Activated CD4-positive, alpha-beta memory T cell treated with anti-CD3 and anti-CD28 coated beads for 36 hours (primary cell): ENCODE results near the gene VSIG1. TPM values are rescaled to one million over a fixed set of nuclear protein-coding genes. Genes with fewer than 3 reads are reported as not detected.
A peak's percentile ranks its signal among the peaks of the same experiment; 100 is the strongest.

Experiments
- CTCF ChIA-PET: fragments of 350-600 bp; sonication (Branson Sonifier 250); formaldehyde crosslinking; loops from one replicate; lab custom pipeline; 2021; ENCODE audit warnings: antibody characterized with exemption, inconsistent platforms; lab: Charles Lee
- POLR2A ChIA-PET: fragments of 350-600 bp; sonication (Branson Sonifier 250); formaldehyde crosslinking; loops from one replicate; lab custom pipeline; 2021; ENCODE audit warnings: antibody characterized with exemption; lab: Charles Lee
- DNase-seq: peaks from one replicate; pipeline ENCODE4 v3.0.0-alpha.2; 2020
- H3K27ac Mint-ChIP-seq: one replicate; pipeline ENCODE4 v1.8.0; 2021; ENCODE audit warnings: mixed read lengths
- H3K27me3 Mint-ChIP-seq: one replicate; pipeline ENCODE4 v1.8.0; 2021; ENCODE audit warnings: mixed read lengths
- H3K36me3 Mint-ChIP-seq: one replicate; pipeline ENCODE4 v1.8.0; 2021; ENCODE audit warnings: mixed read lengths
- H3K4me1 Mint-ChIP-seq: one replicate; pipeline ENCODE4 v1.8.0; 2021; ENCODE audit warnings: low read depth, mixed read lengths
- H3K4me3 Mint-ChIP-seq: one replicate; pipeline ENCODE4 v1.8.0; 2021; ENCODE audit warnings: mild to moderate bottlenecking, mixed read lengths
- H3K9me3 Mint-ChIP-seq: one replicate; pipeline ENCODE4 v1.8.0; 2021; ENCODE audit warnings: mixed read lengths
- intact Hi-C: fragments of 100-400 bp; cut with micrococcal nuclease; formaldehyde crosslinking; loops from one replicate; pipeline ENCODE4 v1.15.1; 2023
- total RNA-seq, 2 experiments: library from RNA; stranded (reverse); gene quantifications; one replicate each; pipeline ENCODE4 v1.2.3, GENCODE V29; 2021

The VSIG1 gene
- 1 to 10 TPM; 1.1 to 1.2 TPM for total RNA-seq

DNA sequence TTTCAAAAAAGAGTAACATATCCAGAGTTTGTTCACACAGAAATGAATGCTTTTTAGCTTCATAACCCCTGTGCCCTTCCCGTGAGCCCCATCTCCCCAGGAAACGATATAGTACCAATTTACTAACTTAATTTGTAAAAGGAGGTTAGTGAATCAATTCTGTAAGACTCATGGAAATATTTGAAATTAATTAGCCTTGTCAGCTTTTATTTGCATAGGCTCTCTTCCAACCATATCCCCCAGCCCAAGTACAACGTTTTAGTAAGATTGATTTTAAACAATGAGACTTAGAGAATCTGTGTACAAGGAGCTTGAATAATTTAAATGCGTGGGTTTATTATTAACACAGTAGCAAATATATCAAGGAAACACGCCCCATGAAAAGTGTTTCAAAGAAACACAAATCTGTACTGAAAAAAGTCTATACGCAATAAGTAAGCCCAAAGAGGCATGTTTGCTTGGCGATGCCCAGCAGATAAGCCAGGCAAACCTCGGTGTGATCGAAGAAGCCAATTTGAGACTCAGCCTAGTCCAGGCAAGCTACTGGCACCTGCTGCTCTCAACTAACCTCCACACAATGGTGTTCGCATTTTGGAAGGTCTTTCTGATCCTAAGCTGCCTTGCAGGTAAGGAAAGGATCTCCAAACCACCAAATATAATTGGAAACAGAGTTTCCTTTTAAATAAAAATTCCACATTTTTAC lies at the start of gene VSIG1:
Gene VSIG1 (plus strand): TSS at position 512 of the 703 bp plus-strand sequence. CDS start 66 bp downstream, at position 578.
- intact Hi-C loops, result no loop called here
- Mint-ChIP-seq H3K4me3 (no peak within 1 kb of the TSS), H3K9me3 (no peaks in the 10 kb centered on the region), H3K27ac (no peak within 1 kb of the TSS), H3K27me3 (no peaks in the 10 kb centered on the region), H3K4me1 (peaks cover 12% of the 10 kb centered on the region), H3K36me3 (no peaks in the 10 kb centered on the region)
- POLR2A ChIA-PET, result interaction anchor here (0.7 kb wide), 1 partner anchor 14 kb away, joined by 4 read pairs; no protein-coding TSS in a partner anchor
- no peak for DNase-seq
- CTCF ChIA-PET, result interaction anchor here (0.9 kb wide), 1 partner anchor 24 kb away, joined by 3 read pairs; no protein-coding TSS in a partner anchor

DNA sequence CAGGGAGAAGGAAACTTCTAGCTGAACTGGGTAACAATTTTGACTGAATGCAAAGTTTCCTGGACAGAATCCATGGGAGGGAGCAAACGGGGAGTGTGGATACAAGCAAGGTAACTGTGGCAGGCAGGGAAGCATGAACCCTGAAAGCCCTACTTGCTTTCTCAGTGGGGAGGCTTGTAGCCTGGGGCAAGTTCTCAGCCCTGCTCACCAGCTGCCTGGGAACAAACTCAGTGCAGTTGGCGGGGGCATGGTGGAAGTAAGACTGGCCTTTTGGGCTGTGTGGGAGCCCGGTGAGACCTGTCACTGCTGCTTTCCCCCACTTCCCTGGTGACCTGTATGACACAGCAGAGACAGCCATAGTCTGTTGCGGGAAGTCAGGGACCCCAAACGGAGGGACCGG lies 48.7 kb upstream of the VSIG1 start:
- peaks cover 4% of the 10 kb centered on the region for H3K9me3 Mint-ChIP-seq
- no peaks in the 10 kb centered on the region for H3K4me1 Mint-ChIP-seq
- CTCF ChIA-PET, result no interaction called here
- no peak for DNase-seq
- POLR2A ChIA-PET, result no interaction called here
- intact Hi-C loops, result no loop called here
- no peak overlapping the region for H3K27ac Mint-ChIP-seq
- H3K4me3 Mint-ChIP-seq, result no peak overlapping the region
- peaks cover 5% of the 10 kb centered on the region for H3K36me3 Mint-ChIP-seq
- no peaks in the 10 kb centered on the region for H3K27me3 Mint-ChIP-seq

DNA sequence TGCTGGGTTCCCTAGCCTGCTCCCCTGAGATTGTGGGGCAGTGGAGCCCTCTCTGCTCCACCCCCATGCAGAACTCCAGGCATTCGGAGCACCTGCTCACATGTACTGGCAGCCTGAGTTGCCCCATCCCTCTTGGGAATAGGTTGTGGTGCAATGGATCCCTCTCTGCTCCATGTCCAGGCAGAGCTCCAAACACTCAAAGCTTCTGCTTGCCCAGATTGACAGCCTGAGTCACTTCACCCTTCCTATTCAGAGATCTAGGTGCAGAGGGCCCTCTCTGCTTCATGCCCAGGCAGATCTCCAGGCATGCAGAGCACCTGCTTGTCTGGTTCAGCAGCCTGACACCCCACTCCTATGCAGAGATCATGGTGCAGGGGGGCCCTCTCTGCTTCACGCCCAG lies 44.1 kb upstream of the VSIG1 start:
- H3K36me3 Mint-ChIP-seq, result peaks cover 5% of the 10 kb centered on the region
- no peak overlapping the region for H3K27ac Mint-ChIP-seq
- H3K4me1 Mint-ChIP-seq, result no peaks in the 10 kb centered on the region
- POLR2A ChIA-PET, result no interaction called here
- peaks cover 4% of the 10 kb centered on the region for H3K9me3 Mint-ChIP-seq
- H3K4me3 Mint-ChIP-seq, result no peak overlapping the region
- H3K27me3 Mint-ChIP-seq, result no peaks in the 10 kb centered on the region
- no peak for DNase-seq
- CTCF ChIA-PET, result interaction anchor here (0.9 to 2.7 kb wide), 3 partner anchors 12 to 70 kb away, joined by 3 to 11 read pairs (median 5); no protein-coding TSS in a partner anchor
- intact Hi-C loops, result loop anchor here (10.0 kb wide), 1 partner anchor 106 kb away; no protein-coding TSS in a partner anchor

DNA sequence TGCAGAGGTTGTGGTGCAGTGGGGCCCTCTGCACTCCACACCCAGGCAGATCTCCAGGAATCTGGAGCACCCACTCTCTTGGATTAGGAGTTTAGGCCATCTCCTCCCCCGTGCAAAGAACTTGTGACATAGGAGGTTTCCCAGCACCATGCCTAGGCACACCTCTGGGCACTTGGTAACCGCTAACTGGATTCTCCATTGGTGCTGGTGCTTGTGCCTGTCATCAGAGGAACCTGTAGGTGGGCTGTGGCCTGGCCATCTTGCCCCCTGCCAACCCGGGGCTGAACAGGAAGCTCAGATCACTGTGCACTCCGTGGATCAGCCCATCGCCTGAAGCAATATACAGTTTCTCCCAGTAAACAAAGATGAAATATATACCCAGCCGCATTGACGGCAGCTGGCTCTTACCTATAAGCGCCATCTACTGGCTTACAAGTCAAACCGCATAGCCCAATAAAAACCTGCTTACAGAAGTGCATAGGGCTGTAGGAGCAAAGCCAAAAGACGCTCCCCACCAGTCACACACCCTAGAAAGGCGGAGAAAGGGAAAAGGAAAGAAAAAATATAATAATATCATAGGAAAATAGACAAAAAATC lies 43.5 kb upstream of the VSIG1 start:
- DNase-seq, result peak; percentile 27
- H3K27me3 Mint-ChIP-seq, result no peaks in the 10 kb centered on the region
- no peak overlapping the region for H3K4me3 Mint-ChIP-seq
- no peaks in the 10 kb centered on the region for H3K4me1 Mint-ChIP-seq
- CTCF ChIA-PET, result interaction anchor here (0.7 to 2.7 kb wide), 3 partner anchors 20 to 649 kb away, joined by 3 to 11 read pairs (median 4); no protein-coding TSS in a partner anchor
- intact Hi-C loops, result loop anchor here (10.0 kb wide), 1 partner anchor 107 kb away; no protein-coding TSS in a partner anchor
- H3K27ac Mint-ChIP-seq, result no peak overlapping the region
- H3K36me3 Mint-ChIP-seq, result peaks cover 5% of the 10 kb centered on the region
- H3K9me3 Mint-ChIP-seq, result peaks cover 4% of the 10 kb centered on the region
- POLR2A ChIA-PET, result no interaction called here

DNA sequence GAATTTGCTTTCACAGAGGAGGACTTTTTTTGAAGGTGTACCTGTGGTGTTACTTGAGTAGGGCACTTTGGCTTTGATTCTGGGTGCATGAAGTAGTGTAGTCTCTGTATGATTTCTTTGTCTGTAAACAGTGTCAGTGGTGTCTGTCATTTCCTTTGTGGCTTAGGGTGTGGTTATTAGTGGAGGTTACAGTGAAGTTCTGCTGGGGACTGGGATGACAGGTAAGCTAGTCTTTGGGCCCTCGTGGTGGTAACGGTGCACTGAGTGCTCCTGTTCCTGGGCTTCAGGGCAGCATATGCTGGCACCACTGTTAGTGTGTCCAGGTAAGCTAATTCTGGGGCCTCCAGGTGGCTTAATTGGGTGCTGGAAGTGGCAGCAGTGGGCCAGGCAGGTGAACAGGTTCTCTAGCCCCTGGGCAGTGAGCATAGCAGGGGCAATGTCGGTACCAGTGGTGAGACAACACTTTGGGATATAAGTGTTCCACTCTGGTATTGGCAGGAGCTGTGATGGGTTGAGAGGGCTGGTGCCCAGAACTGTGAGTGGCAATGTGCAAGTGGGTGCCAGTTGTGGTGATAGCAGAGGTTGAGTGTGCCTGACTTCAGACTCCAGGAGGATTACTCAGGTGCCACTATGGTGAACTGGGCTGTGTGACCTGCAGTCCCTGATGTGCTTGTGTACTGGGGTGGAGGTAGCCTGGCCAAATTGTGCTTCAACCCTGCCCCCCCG lies 26.0 kb upstream of the VSIG1 start:
- H3K4me3 Mint-ChIP-seq, result peak overlapping the region; percentile 44
- intact Hi-C loops, result no loop called here
- peaks cover 54% of the 10 kb centered on the region for H3K4me1 Mint-ChIP-seq
- no peaks in the 10 kb centered on the region for H3K27me3 Mint-ChIP-seq
- peak overlapping the region; percentile 66 for H3K27ac Mint-ChIP-seq
- CTCF ChIA-PET, result interaction anchor here (0.7 to 1.7 kb wide), 2 partner anchors 52 to 73 kb away, joined by 3 to 7 read pairs; no protein-coding TSS in a partner anchor
- POLR2A ChIA-PET, result no interaction called here
- peak; percentile 43 for DNase-seq
- H3K9me3 Mint-ChIP-seq, result peaks cover 7% of the 10 kb centered on the region
- no peaks in the 10 kb centered on the region for H3K36me3 Mint-ChIP-seq

DNA sequence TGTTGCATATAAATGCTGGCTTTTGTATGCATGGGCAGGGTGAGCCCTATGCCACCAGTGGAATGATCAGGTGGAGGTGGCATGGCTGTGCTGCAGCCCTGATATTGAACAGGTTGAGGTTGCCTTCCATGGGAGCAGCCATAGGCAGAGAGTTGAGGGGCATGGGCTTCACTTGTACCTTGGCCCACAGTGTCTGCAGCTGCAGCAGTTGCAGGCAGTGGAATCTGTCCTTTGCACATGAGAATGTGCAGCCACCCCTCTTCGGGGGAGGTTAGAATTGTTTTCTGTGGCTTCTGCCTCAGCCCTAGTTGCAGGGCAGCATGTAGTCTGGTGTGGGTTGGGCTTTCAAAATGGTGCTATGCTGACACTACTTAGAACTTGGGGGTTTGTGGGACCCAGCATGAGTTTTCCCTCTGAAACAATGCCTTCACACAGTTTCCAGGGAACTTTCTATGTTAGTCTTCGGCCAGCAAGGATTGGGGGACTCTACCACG lies 25.4 kb upstream of the VSIG1 start:
- peak overlapping the region; percentile 66 for H3K27ac Mint-ChIP-seq
- peaks cover 2% of the 10 kb centered on the region for H3K9me3 Mint-ChIP-seq
- H3K4me3 Mint-ChIP-seq, result peak overlapping the region; percentile 44
- DNase-seq, result no peak
- peaks cover 58% of the 10 kb centered on the region for H3K4me1 Mint-ChIP-seq
- POLR2A ChIA-PET, result no interaction called here
- intact Hi-C loops, result no loop called here
- H3K27me3 Mint-ChIP-seq, result no peaks in the 10 kb centered on the region
- H3K36me3 Mint-ChIP-seq, result no peaks in the 10 kb centered on the region
- CTCF ChIA-PET, result interaction anchor here (1.7 to 3.1 kb wide), 2 partner anchors 49 to 51 kb away, joined by 7 to 45 read pairs; no protein-coding TSS in a partner anchor

DNA sequence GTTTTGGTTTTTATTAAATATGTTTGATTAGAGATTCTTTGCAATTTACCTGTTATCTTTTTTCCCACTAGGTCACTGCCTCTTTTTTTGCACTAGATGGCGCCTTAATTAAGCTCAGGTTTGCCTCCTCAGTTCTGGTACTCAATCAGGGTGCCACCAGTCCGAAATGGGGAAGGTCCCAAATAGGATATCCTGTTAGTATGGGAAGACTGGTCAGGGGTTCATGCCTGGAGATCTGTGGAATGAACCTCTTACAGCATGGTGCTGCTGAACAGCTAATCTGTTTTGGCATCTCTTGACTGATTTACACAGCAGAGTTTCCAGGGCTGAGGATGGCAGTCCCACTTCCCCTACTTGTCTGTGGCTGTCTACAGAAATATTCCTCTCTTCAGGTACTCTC lies 24.2 kb upstream of the VSIG1 start:
- no peak for DNase-seq
- intact Hi-C loops, result loop anchor here (1.0 to 5.0 kb wide), 4 partner anchors 52 to 348 kb away; partner anchors contain the start of gene MID2
- ChIA-PET POLR2A (no interaction called here), CTCF (interaction anchor here (0.8 to 3.1 kb wide), 14 partner anchors 9 to 70 kb away, joined by 3 to 45 read pairs (median 4); partner anchors contain the start of gene VSIG1)
- Mint-ChIP-seq H3K4me3 (peak overlapping the region; percentile 48), H3K27ac (peak overlapping the region; percentile 77), H3K9me3 (no peaks in the 10 kb centered on the region), H3K36me3 (no peaks in the 10 kb centered on the region), H3K4me1 (peaks cover 66% of the 10 kb centered on the region), H3K27me3 (no peaks in the 10 kb centered on the region)

DNA sequence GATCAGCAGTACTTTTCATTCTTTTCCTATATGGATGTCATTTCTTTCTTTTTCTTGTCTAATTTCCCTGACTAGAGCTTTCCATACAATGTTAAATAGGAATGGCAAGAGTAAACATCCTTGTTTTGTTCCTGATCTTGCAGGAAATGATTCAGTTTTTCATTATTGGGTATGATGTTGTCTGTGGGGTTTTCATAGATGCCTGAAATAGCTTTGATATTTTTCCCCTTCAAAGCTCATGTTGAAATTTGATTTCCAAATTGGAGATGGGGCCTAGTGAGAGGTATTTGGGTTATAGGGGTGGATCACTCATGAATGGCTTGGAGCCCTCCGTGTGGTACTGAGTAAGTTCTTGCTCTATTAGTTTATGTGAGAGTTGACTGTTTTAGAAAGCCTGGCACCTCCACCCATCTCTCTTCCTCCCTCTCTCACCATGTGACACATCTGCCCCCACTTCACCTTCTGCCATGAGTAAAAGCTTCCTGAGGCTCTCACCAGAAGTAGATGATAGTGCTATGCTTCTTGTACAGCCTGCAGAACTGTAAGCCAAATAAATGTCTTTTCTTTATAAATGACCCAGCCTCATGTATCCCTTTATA lies 22.3 kb upstream of the VSIG1 start:
- H3K4me1 Mint-ChIP-seq, result peaks cover 79% of the 10 kb centered on the region
- H3K27me3 Mint-ChIP-seq, result no peaks in the 10 kb centered on the region
- intact Hi-C loops, result loop anchor here (1.0 to 5.0 kb wide), 6 partner anchors 8 to 350 kb away; partner anchors contain the start of gene MID2
- DNase-seq, result peak; percentile 59
- POLR2A ChIA-PET, result no interaction called here
- peak overlapping the region; percentile 77 for H3K27ac Mint-ChIP-seq
- no peaks in the 10 kb centered on the region for H3K9me3 Mint-ChIP-seq
- CTCF ChIA-PET, result interaction anchor here (0.7 to 3.1 kb wide), 3 partner anchors 22 to 50 kb away, joined by 4 to 45 read pairs (median 11); no protein-coding TSS in a partner anchor
- peak overlapping the region; percentile 29 for H3K4me3 Mint-ChIP-seq
- H3K36me3 Mint-ChIP-seq, result no peaks in the 10 kb centered on the region

DNA sequence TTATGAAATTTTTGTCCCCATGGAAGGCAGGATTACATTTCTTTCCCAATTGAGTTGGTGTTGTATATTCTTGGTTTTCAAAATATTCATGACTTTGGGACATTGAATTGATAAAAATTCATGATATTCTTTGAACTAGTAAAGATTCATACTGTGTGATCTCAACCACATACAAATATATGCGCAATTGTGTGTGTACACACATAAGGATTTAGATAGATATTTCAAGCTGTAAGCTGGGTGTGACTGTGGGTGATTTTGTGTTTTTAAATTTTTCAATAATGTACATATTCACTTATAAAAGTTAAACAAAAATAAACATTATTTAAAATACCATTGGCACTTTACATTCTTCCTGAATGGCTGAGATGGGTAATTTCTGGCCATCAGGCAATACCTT lies 19.5 kb upstream of the VSIG1 start:
- intact Hi-C loops, result no loop called here
- peaks cover 75% of the 10 kb centered on the region for H3K4me1 Mint-ChIP-seq
- POLR2A ChIA-PET, result no interaction called here
- no peaks in the 10 kb centered on the region for H3K27me3 Mint-ChIP-seq
- H3K36me3 Mint-ChIP-seq, result no peaks in the 10 kb centered on the region
- H3K9me3 Mint-ChIP-seq, result no peaks in the 10 kb centered on the region
- CTCF ChIA-PET, result no interaction called here
- no peak for DNase-seq
- H3K27ac Mint-ChIP-seq, result no peak overlapping the region
- H3K4me3 Mint-ChIP-seq, result no peak overlapping the region

DNA sequence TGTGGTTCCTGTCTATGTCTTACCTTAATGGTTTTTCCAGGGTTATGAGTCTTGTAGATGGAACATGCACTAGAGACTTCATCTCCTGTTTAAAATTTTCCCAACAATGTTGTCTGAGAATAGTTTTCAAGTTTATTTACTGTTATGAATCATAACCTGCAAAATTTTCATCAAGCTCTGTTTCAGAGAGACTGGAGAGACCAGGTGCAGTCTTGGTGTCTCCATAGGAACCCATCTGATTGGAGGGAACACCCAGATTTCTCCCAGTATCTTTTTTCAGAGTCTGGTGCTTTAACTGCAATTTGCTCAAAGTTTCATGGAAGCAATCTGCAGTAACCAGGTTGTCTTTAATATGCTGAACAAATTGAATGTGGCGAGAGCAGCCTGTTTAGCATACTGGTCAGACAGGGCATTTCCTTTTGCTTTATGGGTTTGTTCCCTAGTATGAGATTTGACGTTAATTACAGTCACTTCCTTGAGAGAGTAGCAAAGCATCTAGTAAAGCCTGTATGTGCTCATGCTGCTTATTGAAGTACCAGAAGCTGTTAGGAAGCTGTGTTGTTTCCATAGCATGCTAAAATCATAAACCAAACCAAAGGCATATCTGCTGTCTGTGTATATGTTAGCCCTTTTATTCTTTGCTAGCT lies 18.8 kb upstream of the VSIG1 start:
- POLR2A ChIA-PET, result no interaction called here
- Mint-ChIP-seq H3K36me3 (no peaks in the 10 kb centered on the region), H3K4me3 (peak overlapping the region; percentile 23), H3K4me1 (peaks cover 76% of the 10 kb centered on the region), H3K27ac (peak overlapping the region; percentile 49), H3K27me3 (no peaks in the 10 kb centered on the region), H3K9me3 (no peaks in the 10 kb centered on the region)
- intact Hi-C loops, result loop anchor here (2.0 kb wide), 1 partner anchor 65 kb away; the partner anchor contains the start of genes ATG4A and PSMD10
- DNase-seq, result no peak
- CTCF ChIA-PET, result no interaction called here

DNA sequence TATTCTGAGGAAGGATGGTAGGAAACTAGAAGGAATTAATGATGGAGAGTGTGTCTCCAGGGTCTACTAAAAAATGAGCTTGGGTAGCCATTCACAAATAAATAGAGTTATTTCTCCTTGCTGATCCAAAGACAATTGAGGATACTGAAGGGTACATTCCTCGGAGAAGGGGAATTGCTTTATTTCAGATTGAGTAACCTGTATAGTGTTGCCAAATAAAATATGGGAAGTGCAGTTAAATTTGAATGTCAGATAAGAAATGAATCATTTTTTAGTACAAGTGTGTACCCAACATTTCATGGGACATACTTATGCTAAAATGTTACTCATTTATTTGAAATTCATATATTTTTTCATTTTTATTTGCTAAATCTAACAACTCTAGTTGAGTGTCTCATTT lies 16.0 kb upstream of the VSIG1 start:
- no peaks in the 10 kb centered on the region for H3K36me3 Mint-ChIP-seq
- no peak for DNase-seq
- no peak overlapping the region for H3K4me3 Mint-ChIP-seq
- ChIA-PET CTCF (no interaction called here), POLR2A (no interaction called here)
- H3K4me1 Mint-ChIP-seq, result peaks cover 72% of the 10 kb centered on the region
- H3K27me3 Mint-ChIP-seq, result no peaks in the 10 kb centered on the region
- intact Hi-C loops, result no loop called here
- H3K9me3 Mint-ChIP-seq, result no peaks in the 10 kb centered on the region
- H3K27ac Mint-ChIP-seq, result no peak overlapping the region
